Measurements from ENCODE around the gene DAPK1.

GRCh38 chr9:87710443-87710842 lies 212.8 kb downstream of the DAPK1 start:
- no peak for TF ChIP-seq CTCF (IDR thresholded peaks at IDR 0.05)
- no peak for TF ChIP-seq POLR2A (IDR thresholded peaks at IDR 0.05)
